Ureter (tissue), 1 donor: ENCODE measurements around the gene METTL16. TPM values are rescaled to one million over a fixed set of nuclear protein-coding genes. Genes with fewer than 3 reads are reported as not detected.
A peak's percentile ranks its signal among the peaks of the same experiment; 100 is the strongest.
"Not testable (repeated sequence)": the region's sequence is repeated elsewhere in the genome, so short reads cannot be mapped to it uniquely, and the experiment has no call there.

Experiments
- DNase-seq: peaks from one replicate; pipeline ENCODE4 v3.0.0-alpha.2; 2020; ENCODE audit warnings: low spot score
- total RNA-seq: library from RNA; stranded (reverse); gene quantifications from one replicate; pipeline ENCODE4 v1.2.4, GENCODE V29; 2023
- donor health status: DM: yes; HTN: yes; CAD: no.

The METTL16 gene
- total RNA-seq, 1 donor from 2014 or later, result 52.2 TPM

- no peak for DNase-seq
These were observed 61.6 kb downstream of the METTL16 start for GRCh38 chr17:2450016-2450650.

DNA sequence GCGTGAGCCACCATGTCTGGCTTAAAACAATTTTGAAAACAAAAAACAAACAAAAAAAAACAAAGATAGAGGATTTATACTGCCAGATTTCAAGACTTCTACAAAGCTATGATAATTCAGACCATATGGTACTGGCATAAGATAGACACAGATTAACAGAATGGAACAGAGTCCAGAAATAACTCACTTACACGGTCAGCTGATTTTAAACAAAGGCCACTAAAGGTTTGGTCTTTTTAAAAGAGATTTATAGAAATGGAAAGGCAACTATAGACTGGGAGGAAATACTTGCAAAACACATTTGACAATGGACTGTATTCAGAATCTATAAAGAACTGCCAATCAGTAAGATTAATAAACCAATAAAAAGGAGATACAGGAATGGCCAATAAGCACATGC, 62.2 kb downstream of the METTL16 start:
- DNase-seq, result no peak

GRCh38 chr17:2447479-2447878, 64.2 kb downstream of the METTL16 start:
- not testable (repeated sequence) for DNase-seq

DNA sequence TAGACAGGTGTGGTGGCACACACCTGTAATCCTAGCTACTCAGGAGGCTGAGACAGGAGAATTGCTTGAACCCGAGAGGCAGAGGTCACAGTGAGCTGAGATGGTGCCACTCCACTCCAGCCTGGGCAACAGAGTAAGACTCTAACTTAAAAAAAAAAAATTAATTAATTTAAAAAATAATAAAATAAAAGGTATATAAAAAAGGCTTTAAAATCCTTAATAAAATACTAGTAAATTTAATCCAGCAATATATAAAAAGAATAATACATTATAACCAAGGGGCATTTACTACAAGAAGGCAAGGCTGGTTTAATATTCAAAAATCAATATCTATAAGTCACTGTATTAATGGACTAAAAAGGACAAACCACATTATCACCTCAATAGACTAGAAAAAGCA, 66.0 kb downstream of the METTL16 start:
- DNase-seq, result no peak

GRCh38 chr17:2444382-2444781, 67.3 kb downstream of the METTL16 start:
- DNase-seq, result no peak

GRCh38 chr17:2442166-2442565, 69.5 kb downstream of the METTL16 start:
- no peak for DNase-seq

DNA sequence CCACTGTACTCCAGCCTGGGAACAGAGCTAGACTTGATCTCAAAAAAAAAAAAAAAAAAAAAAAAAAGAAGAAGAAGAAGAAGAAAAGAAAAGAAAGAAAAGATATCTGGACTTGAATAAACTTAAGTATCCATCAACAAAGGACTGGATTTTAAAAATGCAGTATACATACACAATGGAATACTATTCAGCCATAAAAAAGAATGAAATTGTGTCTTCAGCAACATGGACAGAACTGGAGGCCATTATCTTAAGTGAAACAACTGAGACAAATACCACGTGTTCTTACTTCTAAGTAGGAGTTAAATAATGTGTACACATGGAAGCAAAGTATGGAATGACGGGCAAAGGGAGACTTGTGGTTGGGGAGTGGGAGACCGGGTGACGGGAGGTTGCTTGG, 70.8 kb downstream of the METTL16 start:
- DNase-seq, result no peak

- DNase-seq, result not testable (repeated sequence)
These were observed 71.7 kb downstream of the METTL16 start for GRCh38 chr17:2439997-2440396.

DNA sequence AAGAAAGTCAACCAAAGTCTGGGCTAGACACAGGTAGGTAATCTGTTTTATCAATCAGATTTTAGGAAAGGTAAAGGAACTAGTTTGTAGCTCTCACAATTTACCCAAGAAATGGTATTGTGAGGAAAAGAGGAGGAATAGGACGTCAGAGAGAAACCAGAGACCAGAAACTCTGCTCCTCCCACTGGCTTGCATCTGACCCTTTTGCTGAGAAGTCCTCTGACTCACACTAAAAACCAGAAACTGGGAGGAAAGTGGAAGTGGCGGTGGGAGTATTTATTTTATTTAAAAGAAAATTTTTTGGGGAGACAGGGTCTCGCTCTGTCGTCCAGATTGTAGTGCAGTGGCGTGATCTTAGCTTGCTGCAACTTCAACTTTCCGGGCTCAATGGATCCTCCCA, 72.9 kb downstream of the METTL16 start:
- no peak for DNase-seq

DNA sequence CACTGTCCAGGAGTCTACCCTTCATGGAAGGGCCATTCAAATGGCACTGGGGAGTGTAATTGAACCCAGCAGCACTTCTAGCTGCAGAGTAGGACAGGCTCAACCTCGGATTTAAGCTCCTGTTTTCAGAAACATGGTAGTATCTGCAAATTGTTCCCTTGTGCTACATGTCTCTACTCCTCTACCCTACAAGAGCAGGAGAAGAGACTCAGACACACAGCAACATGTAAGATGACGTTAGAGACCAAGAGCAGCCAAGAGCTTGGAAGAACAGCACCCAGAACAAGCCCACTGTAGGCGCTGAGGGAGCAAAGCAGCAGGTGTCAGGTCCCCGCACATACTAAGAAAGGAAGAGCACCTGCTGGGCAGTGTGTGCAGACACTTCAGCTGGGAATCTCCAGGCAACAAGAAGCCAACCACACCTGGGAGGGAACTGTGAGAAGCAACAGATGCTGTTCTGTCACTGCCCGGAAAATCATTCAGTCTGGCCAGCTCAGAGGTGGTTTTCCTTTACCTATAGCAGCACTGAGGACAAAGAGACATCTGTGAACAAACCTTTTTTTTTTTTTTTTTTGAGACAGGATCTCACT, 75.3 kb downstream of the METTL16 start:
- no peak for DNase-seq

DNA sequence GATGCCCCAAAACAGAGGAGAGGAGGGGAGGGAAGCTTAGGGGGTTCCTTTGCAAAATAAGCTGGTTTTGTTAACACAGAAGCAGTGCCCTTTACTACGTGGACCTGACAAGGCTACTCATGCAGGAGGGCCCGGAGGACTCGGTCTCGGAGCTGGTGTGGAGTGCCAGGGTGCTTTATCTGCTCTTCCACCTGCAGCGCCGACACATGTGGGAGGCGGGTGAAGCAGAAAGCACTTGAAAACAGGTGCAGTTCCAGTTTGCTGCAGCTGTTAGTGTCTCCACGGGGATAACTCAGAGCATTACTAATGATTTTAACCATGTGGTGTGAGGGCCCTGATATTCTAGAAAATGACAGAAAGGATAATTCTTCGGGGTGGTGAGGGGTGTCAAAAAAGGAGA, 75.8 kb downstream of the METTL16 start:
- no peak for DNase-seq

DNA sequence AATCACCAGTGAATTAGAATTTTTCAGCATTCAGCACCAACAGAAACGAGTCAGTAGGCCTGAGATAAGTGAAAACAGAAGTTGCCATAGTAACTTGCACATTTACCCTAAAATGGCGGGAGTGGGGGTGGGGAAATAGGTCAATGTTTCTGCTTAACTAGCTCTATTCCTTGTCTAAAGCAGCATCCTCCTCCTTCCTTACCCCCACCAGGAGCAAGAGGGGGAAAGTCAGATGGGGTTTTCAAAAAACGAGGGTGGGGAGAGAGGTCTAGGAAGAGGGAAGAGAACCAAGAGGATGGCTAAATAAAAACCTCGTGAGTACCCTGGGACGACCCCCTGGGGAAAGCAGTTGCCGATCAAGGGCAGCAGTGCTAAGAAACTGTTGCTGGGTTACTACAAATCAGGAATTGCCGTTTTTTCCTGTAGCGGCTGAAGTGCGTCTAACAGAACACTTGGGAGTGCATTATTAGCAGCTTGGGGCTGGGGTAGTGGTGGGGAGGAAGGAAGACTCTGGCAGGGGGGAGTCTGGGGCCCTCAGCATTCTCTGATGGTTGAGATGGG, 76.4 kb downstream of the METTL16 start:
- no peak for DNase-seq

DNA sequence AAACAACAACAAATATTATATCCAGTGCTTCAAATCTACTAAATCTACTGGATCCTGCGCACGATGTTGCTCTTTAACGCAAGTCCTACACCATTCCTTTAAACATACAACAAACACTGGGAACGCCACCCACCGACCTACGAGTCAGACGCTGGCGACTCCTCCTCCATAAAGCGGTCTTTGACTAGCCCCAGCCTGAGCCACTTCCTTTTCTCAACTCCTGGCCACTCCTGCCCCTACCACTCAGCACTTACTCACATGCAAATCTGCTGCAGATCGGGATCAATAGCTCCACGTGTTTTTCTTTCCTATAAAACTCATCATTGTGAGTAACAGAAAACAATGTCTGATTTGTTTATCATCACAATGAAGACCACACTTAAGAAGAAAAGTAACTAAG, 78.0 kb downstream of the METTL16 start:
- no peak for DNase-seq

- no peak for DNase-seq
These were observed 83.8 kb downstream of the METTL16 start for GRCh38 chr17:2427910-2428309.

GRCh38 chr17:2427215-2427614, 84.5 kb downstream of the METTL16 start:
- no peak for DNase-seq

- DNase-seq, result no peak
These were observed 88.4 kb downstream of the METTL16 start for GRCh38 chr17:2423271-2423670.

DNA sequence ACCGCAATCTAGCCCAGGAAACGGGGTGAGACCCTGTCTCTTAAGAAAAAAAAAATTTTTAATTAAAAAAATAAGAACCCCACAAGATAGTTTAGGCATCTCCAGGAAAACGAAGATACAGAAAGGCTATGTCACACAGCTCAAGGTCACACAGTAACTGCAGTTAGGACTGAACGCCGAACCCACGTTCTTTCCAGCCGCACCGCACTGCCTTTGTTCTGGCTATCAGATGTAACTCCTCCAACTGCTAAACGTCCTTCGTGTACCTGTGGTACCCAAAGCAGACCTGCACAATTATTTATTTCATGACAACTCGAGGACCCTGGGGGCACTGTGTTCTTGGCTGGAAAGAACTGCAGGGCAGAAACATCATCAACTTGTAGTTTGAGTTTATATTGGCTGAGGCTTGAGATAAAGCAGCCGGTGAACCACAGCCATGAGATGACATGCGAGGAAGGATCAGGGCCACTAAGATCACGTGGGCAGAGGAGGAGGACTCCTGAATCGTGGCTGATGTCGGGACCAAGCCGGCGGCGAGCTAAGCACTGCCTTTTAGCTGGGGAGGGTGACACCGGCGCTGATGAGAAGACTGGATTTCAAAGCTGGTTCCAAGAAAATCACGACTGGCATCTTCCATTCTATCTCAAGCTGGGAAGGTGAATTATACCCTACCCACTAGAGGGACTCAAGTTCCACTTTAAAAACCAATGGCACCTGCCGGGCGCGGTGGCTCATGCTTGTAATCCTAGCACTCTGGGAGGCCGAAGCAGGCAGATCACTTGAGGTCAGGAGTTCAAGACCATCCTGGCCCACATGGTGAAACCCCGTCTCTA, 90.2 kb downstream of the METTL16 start:
- no peak for DNase-seq

DNA sequence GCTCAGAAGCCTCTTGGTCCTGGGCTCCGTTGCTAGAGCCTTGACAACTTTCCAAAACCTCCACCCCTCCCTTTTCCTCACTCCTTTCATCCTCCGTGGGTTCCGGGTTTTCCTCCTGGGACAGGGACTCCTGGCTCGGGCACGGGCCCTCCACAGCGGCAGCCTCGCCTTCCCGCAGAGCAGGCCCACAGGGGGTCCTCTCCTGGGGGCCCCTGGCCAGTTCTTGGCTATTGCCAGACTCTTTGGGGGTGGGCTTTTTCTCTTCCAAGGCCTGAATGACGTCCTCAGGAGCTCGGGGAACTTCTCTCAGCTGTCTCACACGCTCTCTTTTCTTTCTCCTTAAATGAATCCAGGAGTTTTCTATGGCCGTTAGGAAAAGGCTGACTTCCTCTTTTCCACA, 91.5 kb downstream of the METTL16 start:
- DNase-seq, result no peak

GRCh38 chr17:2419486-2419885, 92.2 kb downstream of the METTL16 start:
- DNase-seq, result no peak

DNA sequence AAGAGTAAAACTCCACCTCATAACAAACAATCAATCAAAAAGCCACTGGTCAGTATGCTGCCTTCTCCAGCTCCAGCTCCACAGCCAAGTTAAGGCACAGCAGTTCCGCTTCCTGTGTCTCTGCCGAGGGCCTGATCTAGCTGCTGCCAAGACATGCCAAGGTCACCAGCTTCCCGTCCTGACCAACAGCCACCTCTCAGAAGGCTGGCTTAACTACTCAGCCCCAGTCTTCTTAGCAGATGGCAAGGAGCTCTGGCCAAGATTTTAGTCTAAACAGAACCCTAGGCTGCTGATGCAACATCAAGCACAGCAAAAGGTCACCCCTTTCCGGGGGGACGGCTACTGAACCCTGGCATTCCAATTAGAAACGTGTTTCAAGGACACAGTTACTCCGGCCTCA, 93.1 kb downstream of the METTL16 start:
- DNase-seq, result no peak

GRCh38 chr17:2416010-2416734, 95.5 kb downstream of the METTL16 start:
- DNase-seq, result peak; percentile 91

DNA sequence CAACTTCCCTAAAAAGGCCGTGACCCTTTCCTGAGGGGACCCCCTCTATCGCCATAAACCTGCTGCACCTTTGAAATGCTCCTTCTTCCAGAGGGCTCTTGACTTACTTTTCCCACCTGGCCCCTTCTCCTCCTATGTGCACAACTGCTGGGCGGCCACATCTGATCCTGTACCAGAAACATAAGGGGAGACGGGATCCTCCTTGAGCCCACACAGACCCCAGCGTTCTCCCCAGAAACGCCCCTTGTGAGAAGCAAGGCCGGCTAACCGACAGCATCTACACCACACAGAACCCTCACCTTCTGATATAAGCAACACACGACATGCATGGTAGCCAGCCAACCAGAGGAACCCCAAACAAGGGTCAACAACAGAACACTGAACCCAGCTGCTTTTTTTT, 96.6 kb downstream of the METTL16 start:
- no peak for DNase-seq
